ENCODE results near the gene GNPTG. TPM values are rescaled to one million over a fixed set of nuclear protein-coding genes. Genes with fewer than 3 reads are reported as not detected.

Gene GNPTG
- total and polyA plus RNA-seq, 2 donors (not counting 1 experiment from before 2014, with no cell fraction given), result 76.0 to 109 TPM

DNA sequence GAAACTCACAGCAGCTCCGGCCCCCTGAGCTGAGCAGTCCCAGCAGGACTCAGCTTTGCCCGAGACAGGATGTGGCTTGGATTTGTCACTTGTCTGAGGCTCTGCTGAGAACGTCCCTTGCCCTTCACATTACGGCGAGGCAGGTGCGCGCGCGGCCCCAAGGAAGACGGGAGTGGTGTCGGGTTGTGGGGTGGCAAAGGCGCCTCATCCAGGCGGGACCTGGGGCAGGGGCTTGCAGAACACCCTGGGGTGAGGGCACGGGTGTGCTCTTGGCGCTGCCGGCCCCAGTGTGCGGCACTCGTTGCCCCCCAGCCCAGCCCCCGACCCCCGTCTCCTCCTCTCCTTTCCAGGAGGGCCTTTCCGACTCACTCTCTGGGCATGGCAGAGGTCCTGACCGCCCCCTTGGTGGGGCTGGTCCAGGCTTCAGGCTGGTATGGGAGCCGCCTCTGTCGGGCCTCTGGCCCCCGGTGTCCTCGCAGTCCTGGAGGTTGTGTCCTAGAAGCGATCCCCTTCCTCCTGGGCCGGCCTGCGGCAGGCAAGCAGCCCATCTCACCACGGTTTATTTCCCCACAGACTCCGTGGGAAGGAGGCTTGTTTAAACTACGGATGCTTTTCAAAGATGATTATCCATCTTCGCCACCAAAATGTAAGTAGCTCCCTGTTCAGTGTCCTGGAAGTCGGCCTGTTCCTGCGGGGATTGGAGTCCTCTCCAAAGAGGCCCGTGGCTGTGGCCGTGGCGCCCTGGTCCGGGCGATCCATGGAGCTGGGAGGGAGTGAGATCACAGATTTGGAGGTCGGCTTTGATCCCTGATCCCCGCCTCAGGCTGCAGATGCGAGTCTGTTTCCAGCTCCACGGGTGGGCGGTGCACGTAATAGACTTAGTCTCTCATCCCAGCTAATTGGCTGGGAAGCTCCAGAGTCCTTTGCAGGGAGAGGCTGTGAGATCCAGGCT lies 36.4 kb upstream of the GNPTG start:
- Histone ChIP-seq H3K4me3 (ENCODE audit: control extremely low read depth in 1 of 5, extremely low read depth in 1 of 5, insufficient read depth in 1 of 5, low read depth in 2 of 5, low read length in 4 of 5) (no peak overlapping the region), H3K27me3 (replicated peaks in 1 of 4; ENCODE audit: control extremely low read depth in 1 of 4, control insufficient read depth in 3 of 4, insufficient read depth in 4 of 4, low read length in 3 of 4) (no peaks in the 10 kb centered on the region), H3K9me3 (ENCODE audit: control extremely low read depth in 1 of 3, control insufficient read depth in 2 of 3, insufficient read depth in 1 of 3, low read length in 2 of 3) (no peaks in the 10 kb centered on the region), H3K4me1 (ENCODE audit: control insufficient read depth in 2 of 2, insufficient read depth in 2 of 2, low read length in 2 of 2) (peaks cover 21 to 32% of the 10 kb centered on the region in 2 donors), H3K79me2 (ENCODE audit: control insufficient read depth, insufficient read depth, low read length) (peaks cover 96% of the 10 kb centered on the region), H4K20me1 (ENCODE audit: control insufficient read depth, insufficient read depth, low read length, poor library complexity, severe bottlenecking) (peaks cover 97% of the 10 kb centered on the region), H3K36me3 (replicated peaks in 1 of 2; ENCODE audit: control extremely low read depth in 1 of 2, control insufficient read depth in 1 of 2, extremely low read depth in 1 of 2, insufficient read depth in 2 of 2, low read length in 1 of 2) (peaks cover 0 to 85% of the 10 kb centered on the region in 2 experiments), H3K9ac (ENCODE audit: low read length) (no peak overlapping the region), H2AFZ (ENCODE audit: insufficient read depth, low read depth, low read length, poor library complexity, severe bottlenecking) (no peak overlapping the region), H3K4me2 (replicated peaks; ENCODE audit: low read depth, low read length, poor library complexity, severe bottlenecking) (no peak overlapping the region), H3K27ac (ENCODE audit: low read length in 2 of 2) (no peak overlapping the region)
- Mint-ChIP-seq H3K27ac (no peak overlapping the region), H3K27me3 (no peaks in the 10 kb centered on the region), H3K4me3 (no peak overlapping the region), H3K4me1 (peaks cover 35% of the 10 kb centered on the region), H3K9me3 (ENCODE audit: insufficient read depth) (no peaks in the 10 kb centered on the region)
- 94% methylated on average over 43 of the region's 46 CpGs for WGBS (ENCODE audit: insufficient coverage)
- TF ChIP-seq EZH2 (IDR thresholded peaks at IDR 0.05; ENCODE audit: borderline replicate concordance, insufficient read depth, low read depth, low read length, poor library complexity, severe bottlenecking), result no peak
- TF ChIP-seq, protein P1, sequence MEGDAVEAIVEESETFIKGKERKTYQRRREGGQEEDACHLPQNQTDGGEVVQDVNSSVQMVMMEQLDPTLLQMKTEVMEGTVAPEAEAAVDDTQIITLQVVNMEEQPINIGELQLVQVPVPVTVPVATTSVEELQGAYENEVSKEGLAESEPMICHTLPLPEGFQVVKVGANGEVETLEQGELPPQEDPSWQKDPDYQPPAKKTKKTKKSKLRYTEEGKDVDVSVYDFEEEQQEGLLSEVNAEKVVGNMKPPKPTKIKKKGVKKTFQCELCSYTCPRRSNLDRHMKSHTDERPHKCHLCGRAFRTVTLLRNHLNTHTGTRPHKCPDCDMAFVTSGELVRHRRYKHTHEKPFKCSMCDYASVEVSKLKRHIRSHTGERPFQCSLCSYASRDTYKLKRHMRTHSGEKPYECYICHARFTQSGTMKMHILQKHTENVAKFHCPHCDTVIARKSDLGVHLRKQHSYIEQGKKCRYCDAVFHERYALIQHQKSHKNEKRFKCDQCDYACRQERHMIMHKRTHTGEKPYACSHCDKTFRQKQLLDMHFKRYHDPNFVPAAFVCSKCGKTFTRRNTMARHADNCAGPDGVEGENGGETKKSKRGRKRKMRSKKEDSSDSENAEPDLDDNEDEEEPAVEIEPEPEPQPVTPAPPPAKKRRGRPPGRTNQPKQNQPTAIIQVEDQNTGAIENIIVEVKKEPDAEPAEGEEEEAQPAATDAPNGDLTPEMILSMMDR (IDR thresholded peaks at IDR 0.05), result no peak
- ChIA-PET CTCF (interaction anchor here (1.7 kb wide), 1 partner anchor 15 kb away, joined by 8 read pairs; no protein-coding TSS in a partner anchor), POLR2A (interaction anchor here (0.8 kb wide), 1 partner anchor 17 kb away, joined by 3 read pairs; no protein-coding TSS in a partner anchor)
- intact Hi-C loops (cut with micrococcal nuclease), result no loop called here
- ATAC-seq (ENCODE audit: low read depth) (no peak), DNase-seq (no peak)

DNA sequence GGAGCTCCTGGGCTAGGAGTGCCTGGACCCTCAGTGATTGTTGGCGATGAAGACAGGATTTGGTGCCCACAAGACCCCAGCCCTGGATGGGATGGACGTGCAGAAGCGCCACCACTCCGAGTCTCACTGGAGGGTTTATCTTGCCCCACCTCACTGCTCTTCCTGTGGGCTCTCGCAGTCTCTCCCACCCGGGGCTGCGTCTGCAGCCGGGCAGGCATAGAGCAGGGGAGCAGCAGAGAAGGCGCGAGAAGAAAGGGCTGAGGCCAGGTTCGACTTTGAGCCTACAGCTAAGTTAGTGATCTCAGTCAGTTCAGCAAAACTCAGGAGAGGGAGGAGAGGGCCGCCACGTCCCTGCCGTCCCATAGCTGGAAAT lies 35.7 kb upstream of the GNPTG start:
- H3K4me3 Mint-ChIP-seq, result no peak overlapping the region
- H3K27me3 ChIP-seq (replicated peaks in 1 of 4; ENCODE audit: control extremely low read depth in 1 of 4, control insufficient read depth in 3 of 4, insufficient read depth in 4 of 4, low read length in 3 of 4), result no peaks in the 10 kb centered on the region

More for the DNA sequence above, 35.7 kb upstream of the GNPTG start:
- Histone ChIP-seq H3K79me2 (ENCODE audit: control insufficient read depth, insufficient read depth, low read length) (peaks cover 96% of the 10 kb centered on the region), H3K9me3 (ENCODE audit: control extremely low read depth in 1 of 3, control insufficient read depth in 2 of 3, insufficient read depth in 1 of 3, low read length in 2 of 3) (no peaks in the 10 kb centered on the region), H3K27ac (ENCODE audit: low read length in 2 of 2) (no peak overlapping the region), H2AFZ (ENCODE audit: insufficient read depth, low read depth, low read length, poor library complexity, severe bottlenecking) (no peak overlapping the region), H4K20me1 (ENCODE audit: control insufficient read depth, insufficient read depth, low read length, poor library complexity, severe bottlenecking) (peaks cover 97% of the 10 kb centered on the region), H3K4me1 (ENCODE audit: control insufficient read depth in 2 of 2, insufficient read depth in 2 of 2, low read length in 2 of 2) (peaks cover 20 to 25% of the 10 kb centered on the region in 2 donors), H3K4me3 (ENCODE audit: control extremely low read depth in 1 of 5, extremely low read depth in 1 of 5, insufficient read depth in 1 of 5, low read depth in 2 of 5, low read length in 4 of 5) (no peak overlapping the region), H3K9ac (ENCODE audit: low read length) (no peak overlapping the region), H3K36me3 (replicated peaks in 1 of 2; ENCODE audit: control extremely low read depth in 1 of 2, control insufficient read depth in 1 of 2, extremely low read depth in 1 of 2, insufficient read depth in 2 of 2, low read length in 1 of 2) (peaks cover 0 to 92% of the 10 kb centered on the region in 2 experiments), H3K4me2 (replicated peaks; ENCODE audit: low read depth, low read length, poor library complexity, severe bottlenecking) (no peak overlapping the region)
- H3K4me1 Mint-ChIP-seq, result peaks cover 29% of the 10 kb centered on the region
- H3K9me3 Mint-ChIP-seq (ENCODE audit: insufficient read depth), result no peaks in the 10 kb centered on the region
- DNase-seq, result no peak
- WGBS (ENCODE audit: insufficient coverage), result 95% methylated on average over 14 of the region's 14 CpGs
- POLR2A ChIA-PET, result interaction anchor here (0.8 kb wide), 1 partner anchor 16 kb away, joined by 3 read pairs; no protein-coding TSS in a partner anchor
- CTCF ChIA-PET, result interaction anchor here (0.6 to 1.7 kb wide), 3 partner anchors 15 to 22 kb away, joined by 3 to 8 read pairs (median 4); no protein-coding TSS in a partner anchor
- intact Hi-C loops (cut with micrococcal nuclease), result no loop called here
- H3K27ac Mint-ChIP-seq, result no peak overlapping the region
- no peak for ATAC-seq (ENCODE audit: low read depth)
- TF ChIP-seq EZH2 (IDR thresholded peaks at IDR 0.05; ENCODE audit: borderline replicate concordance, insufficient read depth, low read depth, low read length, poor library complexity, severe bottlenecking), result no peak
- TF ChIP-seq, protein P1 (IDR thresholded peaks at IDR 0.05), result no peak
- H3K27me3 Mint-ChIP-seq, result no peaks in the 10 kb centered on the region
